COLO668 (cell line): ENCODE measurements around the gene STX8.
"Not testable (repeated sequence)": the region's sequence is repeated elsewhere in the genome, so short reads cannot be mapped to it uniquely, and the experiment has no call there.

Experiments
- DNase-seq: peaks from one replicate; lab custom pipeline; 2025; ENCODE audit not compliant: unreplicated experiment; lab: John Stamatoyannopoulos, UW

Gene STX8

DNA sequence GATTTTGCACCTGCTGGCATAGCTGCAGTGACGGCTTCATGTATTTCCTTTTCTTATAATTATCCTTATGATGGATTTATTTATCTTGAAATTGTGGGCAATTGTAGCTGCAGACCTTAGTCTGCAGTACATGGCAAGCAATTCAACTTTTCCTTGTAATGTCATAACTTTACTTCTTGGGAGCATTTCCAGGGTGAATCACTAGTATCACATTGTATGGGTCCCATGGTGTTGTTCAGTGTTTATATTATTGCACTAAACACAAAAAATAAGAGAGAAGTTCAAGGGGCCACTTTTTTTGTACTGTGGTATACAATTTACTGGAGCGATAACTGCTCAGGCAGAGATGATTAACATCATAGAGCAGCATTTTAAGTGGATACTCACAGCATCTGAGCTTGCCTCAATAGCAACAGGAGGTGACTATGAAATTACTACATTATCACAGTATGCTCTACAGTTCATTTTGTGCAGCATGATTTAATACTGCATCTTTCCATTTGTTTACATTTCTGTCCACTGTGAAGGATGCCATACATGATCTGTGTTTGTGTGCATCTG, 169.5 kb downstream of the STX8 start:
- DNase-seq = no peak

- DNase-seq = no peak
Observed at GRCh38 chr17:9403257-9403656, 172.4 kb downstream of the STX8 start.

- peak; percentile 7 for DNase-seq
Observed at GRCh38 chr17:9402590-9403199, 172.9 kb downstream of the STX8 start.

DNA sequence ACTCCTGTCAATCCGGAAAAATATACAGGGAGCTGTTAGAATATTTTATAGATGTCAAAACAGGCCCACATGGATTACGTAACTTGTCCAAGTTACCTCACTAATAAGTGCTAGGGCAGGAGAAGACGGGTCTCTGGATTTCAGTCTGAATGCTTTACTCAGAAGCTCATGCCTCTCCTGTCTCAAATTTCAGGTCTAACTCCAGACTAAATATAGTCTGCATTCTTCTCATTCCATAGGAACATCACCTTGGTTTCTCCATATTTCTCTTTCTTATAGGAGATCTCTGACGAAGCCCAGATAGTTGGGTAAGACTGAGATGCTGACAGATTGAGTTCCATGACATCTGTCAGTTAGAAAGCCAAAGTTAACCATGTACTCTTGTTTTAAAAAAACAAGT, 174.2 kb downstream of the STX8 start:
- no peak for DNase-seq

DNA sequence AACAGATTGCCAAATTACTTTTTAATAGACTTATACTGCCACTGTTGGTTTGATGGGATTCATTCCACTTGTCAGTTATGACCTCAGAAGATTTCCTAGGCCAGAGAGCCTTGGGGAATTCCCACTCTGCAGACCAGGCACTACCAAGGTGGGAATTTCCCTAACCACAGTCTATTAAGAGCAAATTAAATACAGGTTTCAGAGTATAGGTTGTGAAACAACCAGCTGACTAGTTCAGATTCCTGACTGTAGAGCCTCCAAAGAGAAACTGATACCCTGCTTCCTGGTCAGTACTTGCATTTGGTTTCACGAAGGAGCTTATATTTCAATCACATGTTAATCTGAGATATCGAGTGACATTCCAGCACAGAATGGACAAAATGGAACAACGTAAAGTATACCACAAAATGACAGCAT, 186.5 kb downstream of the STX8 start:
- peak; percentile 4 for DNase-seq

DNA sequence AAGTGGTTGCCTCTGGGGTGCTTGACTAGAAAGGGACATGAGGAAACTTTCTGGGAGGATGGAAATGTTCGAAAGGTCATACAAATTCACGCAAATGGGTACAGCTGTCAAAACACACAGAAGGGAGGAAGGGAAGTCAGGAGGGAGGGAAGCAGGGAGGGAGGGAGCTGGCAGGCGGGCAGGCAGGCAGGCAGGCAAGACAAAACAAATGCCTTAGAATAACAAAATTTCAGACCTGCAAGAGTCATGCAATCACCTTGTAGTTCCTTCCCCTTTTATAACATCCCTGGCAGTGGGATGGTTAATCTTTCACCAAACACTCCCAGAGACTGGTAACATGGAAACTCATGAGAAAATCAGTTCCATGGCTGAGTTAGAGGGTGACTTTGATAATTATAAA, 189.2 kb downstream of the STX8 start:
- DNase-seq = no peak

DNA sequence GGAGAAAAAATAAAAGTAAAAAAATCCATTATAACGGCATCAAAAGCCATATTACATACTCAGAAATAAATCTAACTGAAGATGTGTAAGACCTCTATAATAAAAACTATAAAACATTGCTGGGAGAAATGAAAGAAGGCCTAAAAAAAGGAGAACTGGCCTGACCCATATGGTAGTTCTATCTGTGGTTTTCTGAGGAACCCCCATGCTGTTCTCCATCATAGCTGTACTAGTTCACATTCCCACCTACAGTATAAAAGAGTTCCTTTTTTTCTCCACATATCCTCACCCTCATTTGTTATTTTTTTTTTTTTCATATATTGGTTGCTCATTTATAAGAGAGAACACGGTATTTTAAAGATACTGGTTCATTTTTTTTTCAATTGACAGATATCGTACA, 191.8 kb downstream of the STX8 start:
- no peak for DNase-seq

- no peak for DNase-seq
Observed at GRCh38 chr17:9382626-9383025, 193.0 kb downstream of the STX8 start.

DNA sequence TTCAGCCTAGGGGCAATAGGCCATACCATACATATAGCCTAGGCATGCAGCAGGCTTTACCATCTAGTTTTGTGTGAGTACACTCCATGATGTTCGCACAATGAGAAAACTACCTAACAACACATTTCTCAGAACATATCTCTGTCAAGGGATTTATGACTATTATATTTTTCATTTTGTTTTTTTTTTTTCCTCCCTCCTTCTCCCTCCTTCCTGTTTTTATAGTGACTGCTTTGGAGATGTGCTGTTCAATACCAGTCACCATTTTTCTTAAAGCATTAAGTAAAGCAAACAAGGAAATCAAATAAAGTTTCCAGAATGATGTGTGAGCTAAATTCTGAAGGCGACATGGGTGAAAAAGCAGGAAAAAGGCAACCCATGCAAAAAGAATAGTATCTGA, 194.6 kb downstream of the STX8 start:
- no peak for DNase-seq

GRCh38 chr17:9380361-9380760, 195.3 kb downstream of the STX8 start:
- no peak for DNase-seq

GRCh38 chr17:9376177-9376576, 199.4 kb downstream of the STX8 start:
- not testable (repeated sequence) for DNase-seq

GRCh38 chr17:9371019-9371418, 204.6 kb downstream of the STX8 start:
- peak; percentile 37 for DNase-seq

- DNase-seq = no peak
Observed at GRCh38 chr17:9370467-9370866, 205.2 kb downstream of the STX8 start.

DNA sequence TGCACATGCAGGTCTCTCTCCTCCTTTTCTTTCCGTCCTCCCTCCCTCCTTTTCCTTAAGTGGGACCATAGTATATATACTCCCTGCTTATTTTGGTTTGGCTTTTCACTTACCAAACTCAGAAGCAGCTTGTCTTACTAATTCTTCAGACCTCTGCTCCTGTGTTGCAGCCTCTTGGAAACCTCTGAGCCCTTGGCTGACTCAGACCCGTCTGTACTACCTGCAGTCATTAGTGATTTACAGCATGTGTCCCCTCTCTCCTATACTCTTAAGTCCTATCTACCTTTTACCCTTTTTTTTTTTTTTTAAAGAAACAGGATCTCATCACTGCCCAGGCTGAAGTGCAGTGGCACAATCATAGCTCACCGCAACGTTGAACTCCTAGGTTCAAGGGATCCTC, 207.0 kb downstream of the STX8 start:
- DNase-seq = no peak

DNA sequence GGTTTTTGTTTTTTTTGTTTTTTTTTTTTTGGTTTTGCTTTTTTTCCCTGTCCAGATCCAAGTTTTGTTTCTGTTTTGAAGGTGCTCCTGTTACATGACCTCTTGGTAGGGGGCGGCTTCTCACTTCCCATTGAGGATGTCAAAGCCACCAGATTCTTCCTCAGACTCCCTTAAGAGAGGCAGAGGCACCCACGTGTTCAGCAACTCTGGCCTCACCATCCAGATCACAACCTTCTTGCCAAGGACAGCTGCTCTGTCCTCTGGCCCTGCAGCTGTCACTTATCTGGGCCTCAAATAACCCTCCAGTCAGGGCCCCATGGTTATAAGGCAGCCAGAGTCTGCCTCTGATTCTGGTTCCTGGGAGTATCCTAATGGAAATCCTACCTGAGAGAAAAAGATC, 208.5 kb downstream of the STX8 start:
- DNase-seq = no peak

- DNase-seq = no peak
Observed at GRCh38 chr17:9364837-9365430, 210.7 kb downstream of the STX8 start.

- no peak for DNase-seq
Observed at GRCh38 chr17:9363440-9364350, 211.9 kb downstream of the STX8 start.

DNA sequence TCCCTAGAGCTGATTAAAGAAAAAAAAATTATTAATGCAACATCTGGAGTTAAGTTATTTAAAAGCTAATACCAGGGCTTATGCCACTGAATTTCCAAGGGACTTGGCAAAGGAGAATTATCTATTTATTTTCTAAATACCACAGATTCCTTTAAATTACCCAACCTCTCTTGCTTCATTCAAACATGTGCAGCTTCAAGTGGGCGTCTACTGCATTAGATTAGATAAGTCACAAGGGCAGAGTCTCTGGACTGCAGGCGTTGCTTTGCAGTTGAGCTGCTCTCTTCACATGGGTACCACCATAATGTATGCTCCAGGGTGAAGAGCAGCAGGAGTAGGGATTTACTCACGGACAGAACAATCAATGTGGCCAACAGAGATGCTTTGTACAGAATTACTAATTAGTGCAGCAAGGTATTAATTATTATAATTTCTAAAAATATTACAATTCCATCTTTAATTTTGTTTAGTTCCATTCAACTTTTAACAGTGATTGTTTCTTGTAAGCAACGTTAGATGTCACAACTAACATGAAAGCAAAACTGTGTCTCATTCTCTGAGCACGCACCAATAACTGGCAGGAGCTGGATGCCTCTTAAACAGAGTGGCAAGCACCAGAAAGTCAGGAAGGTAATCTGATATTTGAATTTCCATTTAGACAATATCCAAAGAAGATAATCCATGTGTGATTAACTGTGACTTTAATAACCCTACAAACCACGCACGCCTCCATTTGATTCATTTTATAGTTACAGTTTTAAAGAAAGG, 214.2 kb downstream of the STX8 start:
- no peak for DNase-seq

DNA sequence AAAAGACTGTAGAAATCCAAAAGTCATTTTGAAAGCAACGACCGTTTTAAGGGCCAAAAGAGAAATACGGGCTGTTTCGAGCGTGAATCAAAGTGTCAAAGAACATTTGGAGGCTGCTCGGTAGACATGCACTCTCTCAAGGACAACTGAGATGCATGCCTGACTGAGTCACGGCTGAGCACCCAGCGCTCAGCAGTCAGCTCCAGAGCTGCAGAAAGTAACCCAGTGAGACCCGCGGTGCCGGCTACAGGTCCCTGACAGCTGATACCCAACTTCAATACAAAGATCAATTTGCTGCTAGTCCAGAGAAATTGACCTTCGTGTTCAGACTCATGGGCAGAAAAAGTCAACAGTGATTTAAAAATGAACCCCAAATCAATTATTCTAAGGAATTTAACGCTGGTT, 214.9 kb downstream of the STX8 start:
- DNase-seq = no peak

- DNase-seq = no peak
Observed at GRCh38 chr17:9356488-9356911, 219.1 kb downstream of the STX8 start.

DNA sequence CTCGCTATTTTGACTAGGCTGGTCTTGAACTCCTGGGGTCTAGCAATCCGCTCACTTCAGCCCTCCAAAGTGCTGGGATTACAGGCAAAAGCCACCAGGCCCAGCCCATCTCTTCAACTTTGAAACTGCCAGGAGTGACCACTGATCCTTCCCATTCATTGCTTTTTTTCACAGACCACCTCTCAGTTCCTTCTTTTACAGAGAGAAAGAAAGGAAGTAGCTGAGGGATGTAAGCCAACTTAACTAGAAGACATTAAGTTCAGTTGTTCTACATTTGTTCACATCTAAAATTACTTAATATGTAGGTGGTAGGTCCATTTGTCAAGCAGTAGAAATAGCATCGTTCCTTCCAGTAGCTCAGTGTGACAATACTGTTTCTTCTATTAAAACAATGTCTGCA, 219.8 kb downstream of the STX8 start:
- DNase-seq = no peak
